Left ventricle myocardium inferior (tissue), 1 donor: ENCODE data around the gene TRAPPC11. TPM values are rescaled to one million over a fixed set of nuclear protein-coding genes. Genes with fewer than 3 reads are reported as not detected.

Source experiments
- DNase-seq: peaks from one replicate; pipeline ENCODE4 v3.0.0-alpha.2; 2020
- H3K27ac ChIP-seq: fragments of 200-600 bp; replicated peaks from 2 replicates; pipeline ENCODE4 v1.8.0; 2021
- H3K27me3 ChIP-seq: fragments of 200-600 bp; 2 replicates; pipeline ENCODE4 v1.8.0; 2021; ENCODE audit warnings: low read depth
- H3K36me3 ChIP-seq: fragments of 200-600 bp; 2 replicates; pipeline ENCODE4 v1.8.0; 2021
- H3K4me1 ChIP-seq: fragments of 200-600 bp; 2 replicates; pipeline ENCODE4 v1.8.0; 2021
- H3K4me3 ChIP-seq: fragments of 200-600 bp; 2 replicates; pipeline ENCODE4 v1.8.0; 2021; ENCODE audit warnings: mild to moderate bottlenecking, moderate library complexity
- H3K9me3 ChIP-seq: fragments of 200-600 bp; replicated peaks from 2 replicates; pipeline ENCODE4 v1.8.0; 2021
- intact Hi-C: fragments of 100-400 bp; cut with micrococcal nuclease; formaldehyde crosslinking; loops from one replicate; pipeline ENCODE4 v1.11.0; 2022
- total RNA-seq: library from RNA; stranded (reverse); fragmentation: NEBNext Ultra II Directional; extraction: Animal tissue kit (Norgen Biotek cat#: 25700); gene quantifications from one replicate; pipeline ENCODE4 v1.2.1, GENCODE V29; 2021
- TF ChIP-seq, protein P1 (sequence below): fragments of 200-600 bp; IDR thresholded peaks from 2 replicates; pipeline ENCODE4 v1.8.0; 2021; ENCODE audit warnings: antibody characterized with exemption, mild to moderate bottlenecking, borderline replicate concordance
- donor health status: DM: no; HTN: yes; CAD: no; lungs with severe emphysema.

The TRAPPC11 gene
- total RNA-seq, 1 donor from 2014 or later: 20.5 TPM

DNA sequence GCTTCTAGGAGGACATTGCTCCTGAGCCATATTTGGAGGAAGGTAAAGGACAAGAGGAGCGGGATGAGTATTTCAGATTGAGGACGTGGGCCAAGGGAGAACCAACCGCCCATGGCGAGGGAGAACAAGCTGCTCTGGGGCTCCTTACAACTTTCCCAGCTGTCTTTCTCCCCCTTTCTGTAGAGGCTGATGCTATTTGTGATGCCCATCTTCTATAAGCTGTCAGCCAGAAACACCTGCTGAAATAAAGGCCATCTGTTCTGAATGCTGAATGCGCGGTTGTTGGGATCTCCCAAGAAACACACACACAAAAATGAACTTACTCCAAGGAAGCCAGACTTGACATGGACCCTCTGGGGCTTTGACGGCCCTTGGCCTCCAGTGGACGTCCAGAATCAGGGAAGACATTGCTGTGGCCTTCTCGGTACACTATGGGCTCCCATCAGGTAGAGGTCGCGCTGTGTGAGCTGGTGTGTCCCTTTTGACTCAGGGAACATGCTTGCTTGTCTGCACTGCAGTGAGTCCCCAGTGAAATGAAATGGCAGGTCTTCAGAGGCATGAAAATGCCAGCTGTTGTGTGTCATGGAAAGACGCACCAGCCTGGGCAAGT is 31.0 kb upstream of the TRAPPC11 start:
- H3K27me3 ChIP-seq: no peaks in the 10 kb centered on the region
- no peak overlapping the region for H3K4me3 ChIP-seq
- TF ChIP-seq, protein P1, sequence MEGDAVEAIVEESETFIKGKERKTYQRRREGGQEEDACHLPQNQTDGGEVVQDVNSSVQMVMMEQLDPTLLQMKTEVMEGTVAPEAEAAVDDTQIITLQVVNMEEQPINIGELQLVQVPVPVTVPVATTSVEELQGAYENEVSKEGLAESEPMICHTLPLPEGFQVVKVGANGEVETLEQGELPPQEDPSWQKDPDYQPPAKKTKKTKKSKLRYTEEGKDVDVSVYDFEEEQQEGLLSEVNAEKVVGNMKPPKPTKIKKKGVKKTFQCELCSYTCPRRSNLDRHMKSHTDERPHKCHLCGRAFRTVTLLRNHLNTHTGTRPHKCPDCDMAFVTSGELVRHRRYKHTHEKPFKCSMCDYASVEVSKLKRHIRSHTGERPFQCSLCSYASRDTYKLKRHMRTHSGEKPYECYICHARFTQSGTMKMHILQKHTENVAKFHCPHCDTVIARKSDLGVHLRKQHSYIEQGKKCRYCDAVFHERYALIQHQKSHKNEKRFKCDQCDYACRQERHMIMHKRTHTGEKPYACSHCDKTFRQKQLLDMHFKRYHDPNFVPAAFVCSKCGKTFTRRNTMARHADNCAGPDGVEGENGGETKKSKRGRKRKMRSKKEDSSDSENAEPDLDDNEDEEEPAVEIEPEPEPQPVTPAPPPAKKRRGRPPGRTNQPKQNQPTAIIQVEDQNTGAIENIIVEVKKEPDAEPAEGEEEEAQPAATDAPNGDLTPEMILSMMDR: no peak
- intact Hi-C loops: no loop called here
- no peaks in the 10 kb centered on the region for H3K36me3 ChIP-seq
- no peaks in the 10 kb centered on the region for H3K9me3 ChIP-seq
- H3K27ac ChIP-seq: no peak overlapping the region
- no peaks in the 10 kb centered on the region for H3K4me1 ChIP-seq
- no peak for DNase-seq

DNA sequence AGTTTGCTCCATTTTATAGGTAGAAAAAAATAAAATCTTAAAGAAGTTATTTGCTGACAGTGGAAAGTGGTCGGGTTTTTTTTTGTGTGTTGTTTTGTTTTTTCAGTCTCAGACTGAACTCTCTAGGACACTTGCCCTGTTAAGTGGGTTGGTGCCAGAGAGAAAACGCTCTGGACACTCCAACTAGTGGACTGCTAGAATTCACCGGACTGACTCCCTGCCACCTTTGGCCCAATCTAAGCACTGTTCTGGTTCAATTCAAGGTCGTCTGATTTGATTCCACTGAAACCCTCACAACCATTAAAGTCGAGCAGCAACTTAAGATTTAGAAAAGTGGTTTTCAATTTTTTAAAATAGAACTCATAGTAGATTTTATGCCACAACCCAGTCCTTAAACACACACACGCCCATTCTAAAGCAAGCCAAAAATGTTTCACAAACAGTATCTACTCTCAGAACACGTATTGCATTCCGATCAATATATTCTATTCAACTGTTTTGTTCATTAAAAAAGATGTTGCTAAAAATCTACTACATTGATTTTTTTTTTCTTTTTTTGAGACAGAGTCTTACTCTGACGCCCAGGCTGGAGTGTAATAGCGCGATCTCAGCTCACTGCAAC is 27.4 kb upstream of the TRAPPC11 start:
- Histone ChIP-seq H3K9me3 (no peaks in the 10 kb centered on the region), H3K4me3 (no peak overlapping the region), H3K36me3 (no peaks in the 10 kb centered on the region), H3K4me1 (no peaks in the 10 kb centered on the region), H3K27ac (no peak overlapping the region), H3K27me3 (no peaks in the 10 kb centered on the region)
- intact Hi-C loops: no loop called here
- TF ChIP-seq, protein P1: no peak
- DNase-seq: no peak

DNA sequence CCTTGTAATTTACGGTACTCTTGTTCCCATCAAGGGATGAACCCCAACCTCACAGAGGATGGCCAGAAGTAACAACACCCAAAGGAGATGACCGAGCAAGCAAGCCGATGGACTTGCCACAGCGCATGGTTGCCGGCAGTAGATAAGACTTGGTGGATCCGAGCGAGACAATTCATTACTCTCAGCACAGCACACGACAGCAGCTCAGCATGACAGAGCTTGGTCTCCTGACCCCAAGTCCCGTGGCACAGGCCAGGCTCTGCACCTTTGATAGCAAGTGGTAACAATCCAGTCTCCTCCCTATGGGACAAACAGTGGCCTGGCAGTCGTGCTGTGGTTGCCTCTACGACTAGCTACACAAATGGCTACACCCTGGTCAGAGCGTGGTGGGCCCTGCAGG is 26.4 kb upstream of the TRAPPC11 start:
- TF ChIP-seq, protein P1: no peak
- no peak overlapping the region for H3K4me3 ChIP-seq
- H3K9me3 ChIP-seq: no peaks in the 10 kb centered on the region
- H3K27ac ChIP-seq: no peak overlapping the region
- no peaks in the 10 kb centered on the region for H3K27me3 ChIP-seq
- intact Hi-C loops: no loop called here
- no peak for DNase-seq
- H3K4me1 ChIP-seq: no peaks in the 10 kb centered on the region
- H3K36me3 ChIP-seq: no peaks in the 10 kb centered on the region

DNA sequence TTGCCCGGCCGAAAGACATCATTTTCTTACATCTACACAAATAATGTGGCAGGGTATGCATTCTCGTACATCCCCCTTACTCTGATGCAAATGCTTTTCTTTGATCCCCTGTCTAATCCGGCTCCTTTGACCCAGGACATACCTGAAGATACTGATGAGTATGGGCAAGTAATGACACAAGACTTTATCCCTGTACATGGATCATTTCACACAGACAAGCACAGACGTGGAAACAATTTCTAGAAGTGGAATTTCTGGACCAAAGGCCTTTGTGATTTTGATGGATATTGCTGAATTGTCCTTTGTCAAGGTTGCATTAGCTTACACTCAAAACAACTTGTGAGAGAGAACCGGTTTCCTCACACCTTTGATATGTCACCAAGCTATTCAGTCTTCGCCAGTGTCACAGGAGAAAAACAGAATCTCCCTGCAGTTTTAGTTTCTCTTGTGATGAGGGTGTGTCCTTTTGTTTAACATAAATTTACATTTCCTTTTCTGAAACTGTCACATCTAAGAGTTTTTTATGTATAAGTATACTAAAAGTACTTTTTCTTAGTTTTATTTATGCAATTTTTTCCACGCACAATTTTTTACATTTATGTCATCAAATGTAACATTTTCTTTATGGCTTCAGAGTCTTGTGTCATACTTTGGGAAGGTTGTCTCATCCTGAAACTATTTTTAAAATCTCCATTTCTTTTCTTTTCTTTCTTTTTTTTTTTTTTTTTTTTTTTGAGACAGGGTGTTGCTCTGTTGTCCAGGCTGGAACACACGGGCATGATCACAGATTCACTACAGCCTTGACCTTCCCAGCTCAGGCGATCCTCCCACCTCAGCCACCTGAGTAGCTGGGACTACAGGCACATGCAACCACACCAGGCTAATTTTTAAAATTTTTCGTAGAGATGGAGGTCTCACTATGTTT is 25.4 kb upstream of the TRAPPC11 start:
- Histone ChIP-seq H3K4me1 (no peaks in the 10 kb centered on the region), H3K9me3 (no peaks in the 10 kb centered on the region), H3K36me3 (no peaks in the 10 kb centered on the region), H3K27ac (no peak overlapping the region), H3K4me3 (no peak overlapping the region), H3K27me3 (no peaks in the 10 kb centered on the region)
- TF ChIP-seq, protein P1: no peak
- DNase-seq: no peak
- intact Hi-C loops: no loop called here

DNA sequence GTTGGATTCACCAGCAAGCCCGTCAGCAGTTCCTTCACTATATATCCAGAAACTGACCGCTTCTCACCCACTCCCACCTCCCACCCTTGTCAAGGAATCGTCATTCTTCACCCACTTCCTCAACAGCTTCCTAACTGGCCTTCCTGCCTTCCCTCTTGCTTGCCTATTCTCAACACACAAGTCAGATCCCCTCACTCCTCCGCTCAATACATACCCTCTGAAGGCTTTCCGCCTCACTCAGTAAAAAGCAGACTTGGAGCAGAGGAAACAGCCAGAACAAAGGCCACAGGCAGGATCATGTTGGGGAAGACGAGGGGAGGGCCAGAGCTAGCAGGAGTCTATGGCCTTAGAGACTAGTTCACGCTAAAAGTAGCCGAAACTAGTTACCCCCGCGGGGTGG is 23.8 kb upstream of the TRAPPC11 start:
- intact Hi-C loops: no loop called here
- TF ChIP-seq, protein P1: no peak
- no peaks in the 10 kb centered on the region for H3K4me1 ChIP-seq
- no peaks in the 10 kb centered on the region for H3K36me3 ChIP-seq
- H3K27me3 ChIP-seq: no peaks in the 10 kb centered on the region
- no peak for DNase-seq
- H3K27ac ChIP-seq: peak overlapping the region; percentile 25
- H3K9me3 ChIP-seq: no peaks in the 10 kb centered on the region
- H3K4me3 ChIP-seq: peak overlapping the region; percentile 32
